Suprapubic skin (tissue), 3 donors: ENCODE data around the gene KIAA0825.

Experiments
- CTCF ChIP-seq, 2 donors: fragments of 200-600 bp in 1 of 2; fragments of 450-650 bp in 1 of 2; sonication (generic) in 1 of 2; IDR thresholded peaks; one replicate each; pipeline ENCODE4 v1.5.1; 2016 to 2019; ENCODE audit warnings: antibody characterized with exemption in 2 of 2, mild to moderate bottlenecking in 1 of 2, moderate library complexity in 1 of 2
- POLR2A ChIP-seq, 2 donors: fragments of 450-650 bp; IDR thresholded peaks; one replicate each; pipeline ENCODE4 v1.6.1; 2017; ENCODE audit warnings: antibody characterized with exemption in 2 of 2, mild to moderate bottlenecking in 2 of 2, moderate library complexity in 2 of 2

DNA sequence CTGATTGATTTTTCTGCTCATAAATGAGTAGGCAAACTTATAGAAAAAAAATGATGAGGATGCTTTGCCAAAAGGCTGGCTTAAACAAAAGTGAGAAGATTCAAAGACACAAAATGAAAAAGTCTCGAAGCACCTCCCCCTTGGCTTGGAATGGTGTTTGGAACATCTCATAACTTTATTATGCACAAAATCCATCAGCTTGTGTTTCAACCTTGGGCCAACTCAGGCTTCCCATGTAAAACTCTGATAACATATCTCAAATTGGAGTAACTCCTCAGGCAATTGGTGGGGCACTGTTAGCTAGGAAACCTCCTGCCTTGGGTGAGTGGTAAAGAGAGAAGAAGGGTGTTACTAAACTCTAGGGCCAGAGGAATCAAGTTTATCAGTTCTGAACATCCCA lies 176.3 kb downstream of the KIAA0825 start:
- TF ChIP-seq POLR2A (IDR thresholded peaks at IDR 0.05): no peak
- TF ChIP-seq CTCF (IDR thresholded peaks at IDR 0.05): no peak
